22Rv1 (cell line): ENCODE data around the gene DGKB.

Experiments used
- H3K27ac ChIP-seq: fragments of 450-650 bp; 2 replicates; pipeline ENCODE4 v1.5.1; 2017
- ZFX ChIP-seq: fragments of 450-650 bp; IDR thresholded peaks from 2 replicates; pipeline ENCODE4 v1.6.1; 2017; ENCODE audit warnings: antibody characterized with exemption, borderline replicate concordance
- TF ChIP-seq, protein P1 (sequence below): fragments of 450-650 bp; IDR thresholded peaks from 2 replicates; pipeline ENCODE4 v1.5.1; 2017; ENCODE audit warnings: mild to moderate bottlenecking

The DGKB gene

DNA sequence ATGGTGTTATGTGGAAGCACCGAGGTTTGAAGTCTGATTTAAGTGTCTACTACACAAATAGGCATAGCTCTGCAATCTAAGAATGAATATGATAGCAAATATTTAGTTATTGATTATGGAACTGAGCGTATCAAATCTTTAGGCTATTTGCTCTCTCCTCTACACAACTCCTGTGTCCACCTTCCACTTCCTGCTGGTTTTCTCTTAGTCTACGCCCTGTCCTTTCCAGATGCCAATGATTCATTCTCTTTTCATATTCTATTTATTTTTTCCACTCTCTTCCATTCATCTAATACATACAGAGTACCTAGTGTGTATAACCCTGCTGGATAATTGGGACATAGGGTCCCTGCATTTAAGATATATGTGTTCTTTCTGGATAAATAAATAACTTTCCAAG lies 83.7 kb downstream of the DGKB start:
- no peak overlapping the region for H3K27ac ChIP-seq
- no peak for TF ChIP-seq ZFX
- TF ChIP-seq, protein P1, sequence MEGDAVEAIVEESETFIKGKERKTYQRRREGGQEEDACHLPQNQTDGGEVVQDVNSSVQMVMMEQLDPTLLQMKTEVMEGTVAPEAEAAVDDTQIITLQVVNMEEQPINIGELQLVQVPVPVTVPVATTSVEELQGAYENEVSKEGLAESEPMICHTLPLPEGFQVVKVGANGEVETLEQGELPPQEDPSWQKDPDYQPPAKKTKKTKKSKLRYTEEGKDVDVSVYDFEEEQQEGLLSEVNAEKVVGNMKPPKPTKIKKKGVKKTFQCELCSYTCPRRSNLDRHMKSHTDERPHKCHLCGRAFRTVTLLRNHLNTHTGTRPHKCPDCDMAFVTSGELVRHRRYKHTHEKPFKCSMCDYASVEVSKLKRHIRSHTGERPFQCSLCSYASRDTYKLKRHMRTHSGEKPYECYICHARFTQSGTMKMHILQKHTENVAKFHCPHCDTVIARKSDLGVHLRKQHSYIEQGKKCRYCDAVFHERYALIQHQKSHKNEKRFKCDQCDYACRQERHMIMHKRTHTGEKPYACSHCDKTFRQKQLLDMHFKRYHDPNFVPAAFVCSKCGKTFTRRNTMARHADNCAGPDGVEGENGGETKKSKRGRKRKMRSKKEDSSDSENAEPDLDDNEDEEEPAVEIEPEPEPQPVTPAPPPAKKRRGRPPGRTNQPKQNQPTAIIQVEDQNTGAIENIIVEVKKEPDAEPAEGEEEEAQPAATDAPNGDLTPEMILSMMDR: no peak

DNA sequence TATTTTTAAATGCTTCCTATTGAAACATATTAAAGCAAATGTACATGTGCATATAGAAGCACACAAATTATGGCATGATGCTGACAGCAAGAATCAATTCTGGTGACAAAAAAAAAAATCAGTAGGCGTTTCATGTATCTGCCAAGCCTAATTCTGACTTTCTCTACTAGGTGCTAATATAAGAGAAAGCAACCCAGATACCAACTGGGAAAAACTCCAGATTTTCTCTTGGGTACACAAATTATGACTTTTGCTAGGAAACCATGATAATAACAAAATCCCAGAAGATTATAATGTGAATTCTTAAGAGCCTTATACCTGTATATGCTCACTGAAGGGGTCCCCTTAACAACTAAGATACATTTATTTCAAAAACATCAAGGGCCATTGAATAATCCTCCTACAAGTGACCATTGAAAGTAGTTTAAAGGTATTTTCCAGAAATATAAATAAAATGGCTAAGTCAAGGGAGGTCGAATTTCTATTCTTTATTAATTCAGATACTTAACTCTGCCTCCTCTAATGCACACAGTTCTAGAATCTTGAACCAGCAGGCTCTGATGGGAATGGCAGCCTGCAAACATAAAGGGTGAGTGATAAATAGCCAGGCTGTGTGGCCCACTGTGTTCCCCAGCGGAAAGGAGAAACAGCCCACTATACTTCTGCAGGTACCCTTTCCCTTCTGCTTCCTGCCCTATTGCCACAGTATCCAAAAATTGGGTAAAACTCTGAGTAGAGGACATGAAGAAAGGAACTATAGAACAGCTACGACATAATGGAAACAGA lies 84.5 kb downstream of the DGKB start:
- TF ChIP-seq, protein P1: no peak
- TF ChIP-seq ZFX: no peak
- H3K27ac ChIP-seq: no peak overlapping the region

DNA sequence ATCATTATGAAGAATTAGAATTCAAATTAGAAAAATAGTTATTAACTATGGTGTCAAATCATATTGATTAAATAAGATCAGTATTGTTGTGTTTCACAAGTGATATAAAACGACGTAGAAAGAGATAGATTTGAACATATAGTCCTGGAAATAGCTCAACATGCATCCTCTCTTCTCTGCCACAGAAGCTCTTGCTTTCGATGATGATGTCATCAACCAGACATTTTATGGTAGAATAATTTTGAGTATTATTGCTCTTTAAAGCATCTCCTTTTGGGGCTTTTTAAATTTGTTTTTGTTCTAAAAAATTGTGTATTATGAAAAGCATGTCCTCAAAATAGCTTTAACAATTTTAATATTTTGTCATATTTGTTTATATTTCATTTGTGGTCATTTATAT lies 95.0 kb downstream of the DGKB start:
- TF ChIP-seq, protein P1: no peak
- TF ChIP-seq ZFX: no peak
- H3K27ac ChIP-seq: no peak overlapping the region

DNA sequence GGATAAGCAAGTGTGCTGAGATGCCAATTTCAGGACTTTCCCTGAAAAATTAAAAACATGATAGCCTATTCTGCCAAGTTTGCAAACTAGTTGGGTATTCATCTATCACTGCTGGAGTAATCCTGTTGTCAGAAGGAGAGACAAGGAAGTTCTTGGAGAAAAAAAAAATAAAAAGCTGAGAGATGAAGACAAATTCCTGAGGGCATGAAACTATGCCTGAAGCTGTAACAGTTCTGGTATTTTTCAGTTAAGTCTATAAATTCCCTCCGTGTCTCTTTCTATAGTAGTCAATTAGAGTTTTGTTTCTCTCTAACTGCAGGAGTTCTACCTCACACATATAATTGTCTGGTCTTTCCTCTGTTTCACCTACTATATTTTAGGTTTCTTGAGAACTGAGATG lies 95.7 kb downstream of the DGKB start:
- TF ChIP-seq ZFX: no peak
- TF ChIP-seq, protein P1: no peak
- H3K27ac ChIP-seq: no peak overlapping the region

DNA sequence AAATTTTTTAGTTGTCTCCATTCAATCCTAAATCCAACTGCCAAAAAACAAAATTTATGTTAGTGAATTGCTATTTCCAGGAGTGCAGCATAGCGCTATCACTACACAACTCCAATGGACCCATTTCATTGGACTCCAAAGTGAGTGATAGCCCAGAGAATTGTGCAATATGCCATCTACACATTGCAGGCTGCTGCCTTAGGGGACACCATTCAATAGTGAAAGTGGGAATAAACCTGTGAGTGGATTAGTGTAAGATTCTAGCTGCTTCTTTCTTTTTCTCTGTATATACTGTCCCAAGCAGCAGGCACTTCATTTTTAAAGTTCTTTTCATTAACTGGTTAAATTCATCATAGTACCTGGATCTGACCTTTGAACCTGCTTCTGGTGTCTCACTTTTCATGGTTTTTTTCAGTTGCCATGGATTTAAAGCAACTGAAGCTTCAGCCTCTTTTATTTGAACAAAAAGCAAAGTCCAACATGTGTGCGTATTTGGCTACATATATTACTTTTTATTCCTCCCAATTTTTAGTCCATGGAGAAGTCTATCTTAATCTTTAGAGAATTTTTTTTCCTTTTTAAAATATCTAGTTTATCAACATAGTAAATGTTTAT lies 97.3 kb downstream of the DGKB start:
- no peak for TF ChIP-seq ZFX
- TF ChIP-seq, protein P1: no peak
- no peak overlapping the region for H3K27ac ChIP-seq

DNA sequence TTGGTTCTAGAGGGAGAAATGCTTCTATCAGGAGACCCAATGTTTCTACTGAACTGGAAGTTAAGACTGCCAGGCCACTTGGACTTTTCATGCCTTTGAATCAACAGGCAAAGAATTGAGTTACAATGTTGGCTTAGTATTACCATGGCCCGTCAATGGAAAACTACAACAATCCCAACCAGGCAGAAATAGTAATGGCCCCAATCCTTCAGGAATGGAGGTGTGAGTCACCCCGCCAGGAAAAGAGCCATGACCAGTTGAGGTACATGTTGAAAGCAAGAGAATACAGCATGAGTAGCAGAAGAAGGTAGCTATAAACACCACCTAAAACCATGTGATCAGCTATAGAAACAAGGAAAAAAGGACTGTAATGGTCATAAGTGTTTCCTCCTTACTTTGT lies 101.9 kb downstream of the DGKB start:
- TF ChIP-seq ZFX: no peak
- TF ChIP-seq, protein P1: no peak
- H3K27ac ChIP-seq: no peak overlapping the region

DNA sequence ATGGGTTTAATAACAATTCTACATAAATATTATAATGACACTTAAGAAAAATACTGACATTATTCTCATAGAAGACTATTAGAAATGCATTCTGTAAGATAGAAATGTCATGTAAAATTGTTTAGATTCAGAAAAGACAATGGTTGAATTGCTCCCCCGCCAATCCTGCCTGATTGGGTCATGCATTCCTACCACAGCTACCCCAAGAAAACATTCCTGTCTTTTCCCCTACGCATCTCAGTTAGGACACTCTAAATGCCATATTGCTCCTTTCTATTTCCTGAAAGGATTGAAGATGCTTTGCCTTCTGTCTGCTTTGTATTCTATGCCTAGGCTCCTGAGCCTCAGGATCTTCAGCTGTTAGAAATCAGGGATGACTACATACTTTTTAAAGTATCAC lies 109.4 kb downstream of the DGKB start:
- TF ChIP-seq ZFX: no peak
- TF ChIP-seq, protein P1: no peak
- H3K27ac ChIP-seq: no peak overlapping the region
